HG02759 (cell line): ENCODE data around the gene CT45A1.
"Not testable (repeated sequence)": the region's sequence is repeated elsewhere in the genome, so short reads cannot be mapped to it uniquely, and the experiment has no call there.

Experiments used
- ATAC-seq: cut with Tn5 transposase; IDR thresholded peaks from one replicate; pipeline ENCODE4 v1.9.1; 2021; ENCODE audit warnings: mild to moderate bottlenecking, moderate library complexity; ENCODE audit not compliant: unreplicated experiment

Gene CT45A1

GRCh38 chrX:135713183-135713689 is at the start of gene CT45A1:
Gene CT45A1 (plus strand): TSS chrX:135713639. CDS start chrX:135718941, 5,302 bp downstream.
- not testable (repeated sequence) for ATAC-seq

- not testable (repeated sequence) for ATAC-seq
These were observed 40.5 kb upstream of the CT45A1 start for GRCh38 chrX:135672979-135673378.

GRCh38 chrX:135688137-135688536 is 25.3 kb upstream of the CT45A1 start:
- no peak for ATAC-seq

- no peak for ATAC-seq
These were observed 18.0 kb upstream of the CT45A1 start for GRCh38 chrX:135695471-135695870.

GRCh38 chrX:135697601-135698000 is 15.8 kb upstream of the CT45A1 start:
- no peak for ATAC-seq

GRCh38 chrX:135698924-135699323 is 14.5 kb upstream of the CT45A1 start:
- ATAC-seq = no peak

GRCh38 chrX:135707880-135708279 is 5.6 kb upstream of the CT45A1 start:
- ATAC-seq = no peak

- ATAC-seq = no peak
These were observed 356 bp downstream of the CT45A1 start for GRCh38 chrX:135713795-135714194.

GRCh38 chrX:135734666-135735065 is 21.2 kb downstream of the CT45A1 start:
- ATAC-seq = not testable (repeated sequence)

- no peak for ATAC-seq
These were observed 24.1 kb downstream of the CT45A1 start for GRCh38 chrX:135737366-135738071.

GRCh38 chrX:135740681-135741149 is 27.3 kb downstream of the CT45A1 start:
- no peak for ATAC-seq

- ATAC-seq = no peak
These were observed 27.8 kb downstream of the CT45A1 start for GRCh38 chrX:135741192-135741715.

GRCh38 chrX:135744739-135745138 is 31.3 kb downstream of the CT45A1 start:
- not testable (repeated sequence) for ATAC-seq

GRCh38 chrX:135768091-135768490 is 54.7 kb downstream of the CT45A1 start, which contains the start of gene CT45A3:
Gene CT45A3 (minus strand): TSS chrX:135768191. CDS start chrX:135764444, 3,747 bp downstream.
- not testable (repeated sequence) for ATAC-seq
